ENCODE data around the gene NF1. TPM values are rescaled to one million over a fixed set of nuclear protein-coding genes. Genes with fewer than 3 reads are reported as not detected.

NF1 gene
- total RNA-seq, 1 experiment from 2014 or later: 16.4 TPM

DNA sequence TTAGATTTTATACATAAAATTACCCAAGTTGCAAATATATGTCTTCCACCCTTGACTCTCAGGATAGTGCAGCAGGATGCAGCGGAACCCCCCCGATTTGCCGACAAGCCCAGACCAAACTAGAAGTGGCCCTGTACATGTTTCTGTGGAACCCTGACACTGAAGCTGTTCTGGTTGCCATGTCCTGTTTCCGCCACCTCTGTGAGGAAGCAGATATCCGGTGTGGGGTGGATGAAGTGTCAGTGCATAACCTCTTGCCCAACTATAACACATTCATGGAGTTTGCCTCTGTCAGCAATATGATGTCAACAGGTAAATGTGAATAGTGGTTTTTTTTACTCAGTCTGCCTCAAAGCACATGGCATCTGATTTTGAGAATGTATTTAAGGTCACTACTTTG, 131.6 kb downstream of the NF1 start:
- no TSS peak for BruUV-seq (replicated peaks)
- Histone ChIP-seq H3K4me2 (ENCODE audit: low read length) (no peak overlapping the region), H4K20me1 (ENCODE audit: low read length) (no peaks in the 10 kb centered on the region), H3K27me3 (ENCODE audit: low read length) (no peaks in the 10 kb centered on the region), H3K27ac (ENCODE audit: low read length) (no peak overlapping the region), H3K4me1 (ENCODE audit: insufficient read depth, low read length) (no peaks in the 10 kb centered on the region), H3K36me3 (ENCODE audit: low read depth, low read length) (no peaks in the 10 kb centered on the region), H2AFZ (ENCODE audit: low read length) (no peak overlapping the region), H3K9me3 (ENCODE audit: low read length) (no peaks in the 10 kb centered on the region), H3K9me2 (replicated peaks; ENCODE audit: low read length) (no peaks in the 10 kb centered on the region), H3K9ac (ENCODE audit: low read length) (no peak overlapping the region), H3F3A (ENCODE audit: low read length, unreplicated experiment) (no peaks in the 10 kb centered on the region), H3K4me3 (ENCODE audit: low read length) (no peak overlapping the region), H3K79me2 (ENCODE audit: low read length) (no peaks in the 10 kb centered on the region)
- ChIA-PET POLR2A (ENCODE audit: unreplicated experiment) (no interaction called here), CTCF (no interaction called here)
- TF ChIP-seq CTCF (conservative IDR thresholded peaks at IDR 0.05; ENCODE audit: low read depth, low read length) (no peak), EZH2phosphoT487 (IDR thresholded peaks at IDR 0.05; ENCODE audit: borderline replicate concordance, low read length) (no peak), EZH2 (IDR thresholded peaks at IDR 0.05; ENCODE audit: low read length, unreplicated experiment) (no peak)
- ATAC-seq (no peak), DNase-seq (no peak)
- intact Hi-C loops (cut with micrococcal nuclease): no loop called here

DNA sequence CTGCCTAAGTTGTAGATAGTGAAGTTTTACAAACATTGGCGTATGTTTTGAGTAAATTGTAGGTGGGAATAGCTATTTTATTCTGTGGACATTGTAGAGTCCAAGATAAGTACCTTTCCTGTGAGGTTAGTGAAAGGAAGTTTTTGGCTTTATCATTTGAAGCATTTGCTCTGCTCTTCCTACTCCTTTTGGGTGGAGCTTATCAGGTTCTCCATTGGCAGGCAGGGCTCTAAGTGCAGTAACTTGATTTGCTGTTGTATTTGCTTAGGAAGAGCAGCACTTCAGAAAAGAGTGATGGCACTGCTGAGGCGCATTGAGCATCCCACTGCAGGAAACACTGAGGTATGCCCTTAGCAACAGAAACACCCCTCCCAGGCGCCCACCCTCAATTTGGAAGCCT, 132.2 kb downstream of the NF1 start:
- H3K9me2 ChIP-seq (replicated peaks; ENCODE audit: low read length): no peaks in the 10 kb centered on the region
- DNase-seq (no peak), ATAC-seq (no peak)
- no peak overlapping the region for H3K9ac ChIP-seq (ENCODE audit: low read length)
- intact Hi-C loops (cut with micrococcal nuclease): no loop called here
- TF ChIP-seq EZH2phosphoT487 (IDR thresholded peaks at IDR 0.05; ENCODE audit: borderline replicate concordance, low read length) (no peak), CTCF (conservative IDR thresholded peaks at IDR 0.05; ENCODE audit: low read depth, low read length) (no peak), EZH2 (IDR thresholded peaks at IDR 0.05; ENCODE audit: low read length, unreplicated experiment) (no peak)
- no peaks in the 10 kb centered on the region for H3K36me3 ChIP-seq (ENCODE audit: low read depth, low read length)
- H3K4me3 ChIP-seq (ENCODE audit: low read length): no peak overlapping the region
- no peak overlapping the region for H3K27ac ChIP-seq (ENCODE audit: low read length)
- no peak overlapping the region for H2AFZ ChIP-seq (ENCODE audit: low read length)
- H3K9me3 ChIP-seq (ENCODE audit: low read length): no peaks in the 10 kb centered on the region
- H3F3A ChIP-seq (ENCODE audit: low read length, unreplicated experiment): no peaks in the 10 kb centered on the region
- H3K79me2 ChIP-seq (ENCODE audit: low read length): no peaks in the 10 kb centered on the region
- no peak overlapping the region for H3K4me2 ChIP-seq (ENCODE audit: low read length)
- H4K20me1 ChIP-seq (ENCODE audit: low read length): no peaks in the 10 kb centered on the region
- ChIA-PET CTCF (no interaction called here), POLR2A (ENCODE audit: unreplicated experiment) (no interaction called here)
- no peaks in the 10 kb centered on the region for H3K4me1 ChIP-seq (ENCODE audit: insufficient read depth, low read length)
- no TSS peak for BruUV-seq (replicated peaks)
- H3K27me3 ChIP-seq (ENCODE audit: low read length): no peaks in the 10 kb centered on the region

DNA sequence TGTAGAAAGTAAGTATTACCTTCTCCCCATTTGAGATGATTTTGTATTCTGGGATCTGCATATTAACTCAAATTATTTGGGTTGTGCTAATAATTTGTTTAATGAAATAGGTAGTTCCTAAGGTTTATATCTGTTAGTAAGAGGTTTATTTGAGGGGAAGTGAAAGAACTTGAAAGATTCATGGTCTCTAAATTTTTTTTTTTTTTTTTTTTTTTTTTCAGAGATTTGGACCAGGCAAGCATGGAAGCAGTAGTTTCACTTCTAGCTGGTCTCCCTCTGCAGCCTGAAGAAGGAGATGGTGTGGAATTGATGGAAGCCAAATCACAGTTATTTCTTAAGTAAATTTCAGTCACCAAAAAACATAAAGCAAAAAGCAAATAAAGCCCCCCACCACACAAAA, 137.1 kb downstream of the NF1 start:
- no peak overlapping the region for H3K4me3 ChIP-seq (ENCODE audit: low read length)
- ATAC-seq (no peak), DNase-seq (no peak)
- CTCF ChIA-PET: no interaction called here
- intact Hi-C loops (cut with micrococcal nuclease): no loop called here
- H3K9me2 ChIP-seq (replicated peaks; ENCODE audit: low read length): no peaks in the 10 kb centered on the region
- H3K4me2 ChIP-seq (ENCODE audit: low read length): no peak overlapping the region
- no peak for TF ChIP-seq EZH2phosphoT487 (IDR thresholded peaks at IDR 0.05; ENCODE audit: borderline replicate concordance, low read length)
- TF ChIP-seq EZH2 (IDR thresholded peaks at IDR 0.05; ENCODE audit: low read length, unreplicated experiment): no peak
- TF ChIP-seq CTCF (conservative IDR thresholded peaks at IDR 0.05; ENCODE audit: low read depth, low read length): no peak
- no peaks in the 10 kb centered on the region for H3F3A ChIP-seq (ENCODE audit: low read length, unreplicated experiment)
- H3K36me3 ChIP-seq (ENCODE audit: low read depth, low read length): peaks cover 9% of the 10 kb centered on the region; the same call in 1 of the 2 replicates
- no peaks in the 10 kb centered on the region for H3K4me1 ChIP-seq (ENCODE audit: insufficient read depth, low read length)
- no peaks in the 10 kb centered on the region for H3K27me3 ChIP-seq (ENCODE audit: low read length)
- H3K27ac ChIP-seq (ENCODE audit: low read length): no peak overlapping the region
- no peaks in the 10 kb centered on the region for H4K20me1 ChIP-seq (ENCODE audit: low read length)
- no peak overlapping the region for H2AFZ ChIP-seq (ENCODE audit: low read length)
- no TSS peak for BruUV-seq (replicated peaks)
- POLR2A ChIA-PET (ENCODE audit: unreplicated experiment): no interaction called here
- no peak overlapping the region for H3K9ac ChIP-seq (ENCODE audit: low read length)
- H3K79me2 ChIP-seq (ENCODE audit: low read length): no peaks in the 10 kb centered on the region
- H3K9me3 ChIP-seq (ENCODE audit: low read length): no peaks in the 10 kb centered on the region

Measured in PC-3 (cell line).